ENCODE data around the gene TM7SF2.
A peak's percentile ranks its signal among the peaks of the same experiment; 100 is the strongest.

Gene TM7SF2

DNA sequence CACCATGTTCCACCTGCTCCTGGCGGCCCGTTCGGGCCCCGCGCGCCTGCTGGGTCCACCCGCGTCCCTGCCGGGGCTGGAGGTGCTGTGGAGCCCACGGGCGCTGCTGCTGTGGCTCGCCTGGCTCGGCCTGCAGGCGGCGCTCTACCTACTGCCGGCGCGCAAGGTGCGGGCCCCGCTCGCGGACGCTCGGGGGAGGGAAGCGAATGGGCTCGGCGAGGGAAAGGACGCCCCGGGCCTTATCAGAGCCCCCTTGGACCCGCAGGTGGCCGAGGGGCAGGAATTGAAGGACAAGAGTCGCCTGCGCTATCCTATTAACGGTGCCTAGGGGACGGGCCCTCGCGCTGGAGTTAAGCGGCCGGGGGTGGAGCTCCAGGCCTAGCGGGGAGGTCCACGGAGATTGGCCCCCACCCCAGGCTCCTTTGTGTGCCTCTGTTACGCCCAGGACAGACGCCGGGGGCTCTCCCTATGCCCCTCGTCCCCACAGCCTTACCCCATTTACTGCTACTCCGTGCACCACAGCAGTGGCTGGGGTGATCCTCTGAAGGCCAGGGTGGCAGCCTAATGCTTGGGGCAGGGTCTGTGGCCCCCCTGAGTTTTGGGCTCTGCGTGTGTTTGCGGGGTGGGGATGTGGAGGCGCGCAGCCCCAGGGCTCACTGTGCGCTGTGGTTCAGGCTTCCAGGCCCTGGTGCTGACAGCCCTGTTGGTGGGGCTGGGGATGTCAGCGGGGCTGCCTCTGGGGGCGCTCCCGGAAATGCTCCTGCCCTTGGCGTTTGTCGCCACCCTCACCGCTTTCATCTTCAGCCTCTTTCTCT is 1.1 kb downstream of the TM7SF2 start:
- peak overlapping the region; percentile 37 for H3K4me3 ChIP-seq (ENCODE audit: control insufficient read depth, low read depth, low read length)
- TF ChIP-seq CTCF (conservative IDR thresholded peaks at IDR 0.05; ENCODE audit: control insufficient read depth, insufficient read depth, low read depth, low read length) = no peak
- DNase-seq (ENCODE audit: low read depth) = no peak

GRCh38 chr11:65113361-65113756 is 1.7 kb downstream of the TM7SF2 start:
- DNase-seq (ENCODE audit: low read depth) = no peak
- H3K4me3 ChIP-seq (ENCODE audit: control insufficient read depth, low read depth, low read length) = no peak overlapping the region

GRCh38 chr11:65113839-65114238 is 2.2 kb downstream of the TM7SF2 start:
- TF ChIP-seq CTCF (conservative IDR thresholded peaks at IDR 0.05; ENCODE audit: control insufficient read depth, insufficient read depth, low read depth, low read length) = no peak
- no peak for DNase-seq (ENCODE audit: low read depth)
- no peak overlapping the region for H3K4me3 ChIP-seq (ENCODE audit: control insufficient read depth, low read depth, low read length)

More at GRCh38 chr11:65113361-65113756, 1.7 kb downstream of the TM7SF2 start:
- TF ChIP-seq CTCF (conservative IDR thresholded peaks at IDR 0.05; ENCODE audit: control insufficient read depth, insufficient read depth, low read depth, low read length) = no peak

DNA sequence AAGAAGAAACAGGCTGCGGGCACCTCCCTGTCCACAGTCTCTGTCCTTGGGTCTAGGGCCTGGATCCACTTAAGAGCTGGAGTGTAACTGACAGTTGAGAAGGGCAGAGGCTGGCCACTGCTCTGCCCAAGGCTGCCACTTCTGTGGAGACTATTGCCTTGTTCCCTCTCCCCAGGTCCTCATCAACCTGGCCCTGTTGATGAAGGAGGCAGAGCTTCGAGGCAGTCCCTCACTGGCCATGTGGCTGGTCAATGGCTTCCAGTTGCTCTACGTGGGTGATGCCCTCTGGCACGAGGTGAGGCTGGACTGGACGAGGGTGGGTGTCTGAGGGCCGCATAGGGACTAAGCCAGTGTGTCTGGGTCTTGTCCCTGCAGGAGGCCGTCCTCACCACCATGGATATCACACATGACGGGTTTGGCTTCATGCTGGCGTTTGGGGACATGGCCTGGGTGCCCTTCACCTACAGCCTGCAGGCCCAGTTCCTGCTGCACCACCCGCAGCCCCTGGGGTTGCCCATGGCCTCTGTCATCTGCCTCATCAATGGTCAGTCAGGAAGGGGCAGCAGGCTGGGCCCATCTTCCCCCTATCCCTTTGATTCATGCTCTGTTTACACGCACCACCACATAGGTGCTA is 3.0 kb downstream of the TM7SF2 start:
- TF ChIP-seq CTCF (conservative IDR thresholded peaks at IDR 0.05; ENCODE audit: control insufficient read depth, insufficient read depth, low read depth, low read length) = no peak
- H3K4me3 ChIP-seq (ENCODE audit: control insufficient read depth, low read depth, low read length) = no peak overlapping the region
- DNase-seq (ENCODE audit: low read depth) = no peak

- no peak for TF ChIP-seq CTCF (conservative IDR thresholded peaks at IDR 0.05; ENCODE audit: control insufficient read depth, insufficient read depth, low read depth, low read length)
- no peak for DNase-seq (ENCODE audit: low read depth)
- no peak overlapping the region for H3K4me3 ChIP-seq (ENCODE audit: control insufficient read depth, low read depth, low read length)
These were observed 3.9 kb downstream of the TM7SF2 start for GRCh38 chr11:65115361-65116082.

- peak overlapping the region; percentile 84 for H3K4me3 ChIP-seq (ENCODE audit: control insufficient read depth, low read depth, low read length)
- DNase-seq (ENCODE audit: low read depth) = peak; percentile 70
- TF ChIP-seq CTCF (conservative IDR thresholded peaks at IDR 0.05; ENCODE audit: control insufficient read depth, insufficient read depth, low read depth, low read length) = no peak
These were observed 4.9 kb downstream of the TM7SF2 start for GRCh38 chr11:65116370-65117205.
